IPS-20b (cell line): ENCODE results near the gene ADAMTS2.
"Not testable (repeated sequence)": the region's sequence is repeated elsewhere in the genome, so short reads cannot be mapped to it uniquely, and the experiment has no call there.

ENCODE experiments used
- H3K27ac ChIP-seq: one replicate; pipeline ENCODE4 v1.5.1; 2013; ENCODE audit warnings: low read length
- H3K27me3 ChIP-seq: 2 replicates; pipeline ENCODE4 v1.6.1; 2013; ENCODE audit warnings: mild to moderate bottlenecking, low read length, inconsistent platforms; ENCODE audit not compliant: insufficient read depth
- H3K36me3 ChIP-seq: 2 replicates; pipeline ENCODE4 v1.6.1; 2013; ENCODE audit warnings: low read depth, mild to moderate bottlenecking, inconsistent platforms, low read length, moderate library complexity; ENCODE audit not compliant: insufficient read depth
- H3K4me1 ChIP-seq: 2 replicates; pipeline ENCODE4 v1.6.1; 2013; ENCODE audit warnings: mild to moderate bottlenecking, control low read depth, inconsistent platforms, low read length, moderate library complexity; ENCODE audit not compliant: insufficient read depth
- H3K4me3 ChIP-seq: 2 replicates; pipeline ENCODE4 v1.5.1; 2013; ENCODE audit warnings: mild to moderate bottlenecking, low read length, inconsistent platforms
- H3K9ac ChIP-seq: 2 replicates; pipeline ENCODE4 v1.6.1; 2013; ENCODE audit warnings: low read depth, mild to moderate bottlenecking, inconsistent platforms, low read length, moderate library complexity
- H3K9me3 ChIP-seq: 2 replicates; pipeline ENCODE4 v1.6.1; 2013; ENCODE audit warnings: mild to moderate bottlenecking, low read depth, low read length, inconsistent platforms; ENCODE audit not compliant: insufficient read depth

ADAMTS2 gene

GRCh38 chr5:179111267-179112207 is 233.7 kb downstream of the ADAMTS2 start:
- H3K9me3 ChIP-seq, result peaks cover 68% of the 10 kb centered on the region
- no peaks in the 10 kb centered on the region for H3K4me1 ChIP-seq
- H3K27me3 ChIP-seq, result no peaks in the 10 kb centered on the region
- no peaks in the 10 kb centered on the region for H3K36me3 ChIP-seq
- H3K9ac ChIP-seq, result no peak overlapping the region
- no peak overlapping the region for H3K27ac ChIP-seq
- H3K4me3 ChIP-seq, result no peak overlapping the region

GRCh38 chr5:179110528-179110927 is 234.7 kb downstream of the ADAMTS2 start:
- H3K4me1 ChIP-seq, result no peaks in the 10 kb centered on the region
- peaks cover 58% of the 10 kb centered on the region for H3K9me3 ChIP-seq
- H3K27me3 ChIP-seq, result no peaks in the 10 kb centered on the region

GRCh38 chr5:179101282-179101681 is 244.0 kb downstream of the ADAMTS2 start:
- H3K4me1 ChIP-seq, H3K36me3 ChIP-seq, H3K4me3 ChIP-seq, H3K27ac ChIP-seq, H3K27me3 ChIP-seq, H3K9ac ChIP-seq: not testable (repeated sequence)
- peaks cover 37% of the 10 kb centered on the region for H3K9me3 ChIP-seq

More at GRCh38 chr5:179110528-179110927, 234.7 kb downstream of the ADAMTS2 start:
- Histone ChIP-seq H3K27ac (no peak overlapping the region), H3K36me3 (no peaks in the 10 kb centered on the region), H3K4me3 (no peak overlapping the region), H3K9ac (no peak overlapping the region)

- H3K9ac ChIP-seq, result no peak overlapping the region
- H3K36me3 ChIP-seq, result no peaks in the 10 kb centered on the region
- H3K4me3 ChIP-seq, result no peak overlapping the region
- H3K9me3 ChIP-seq, result peaks cover 94% of the 10 kb centered on the region
- H3K4me1 ChIP-seq, result no peaks in the 10 kb centered on the region
- no peak overlapping the region for H3K27ac ChIP-seq
- no peaks in the 10 kb centered on the region for H3K27me3 ChIP-seq
Measured at GRCh38 chr5:179089502-179089901, 255.8 kb downstream of the ADAMTS2 start.

GRCh38 chr5:179080724-179081123 is 264.5 kb downstream of the ADAMTS2 start:
- no peak overlapping the region for H3K9ac ChIP-seq
- peaks cover 100% of the 10 kb centered on the region for H3K9me3 ChIP-seq
- no peaks in the 10 kb centered on the region for H3K27me3 ChIP-seq
- no peak overlapping the region for H3K27ac ChIP-seq
- no peaks in the 10 kb centered on the region for H3K4me1 ChIP-seq
- H3K4me3 ChIP-seq, result no peak overlapping the region
- peaks cover 20% of the 10 kb centered on the region; the same call in 1 of the 2 replicates for H3K36me3 ChIP-seq

- Histone ChIP-seq H3K4me1 (no peaks in the 10 kb centered on the region), H3K27ac (no peak overlapping the region), H3K27me3 (no peaks in the 10 kb centered on the region), H3K36me3 (peaks cover 20% of the 10 kb centered on the region; the same call in 1 of the 2 replicates), H3K4me3 (0 out of 2 replicates have a peak overlapping the region, but pooled peaks have one; percentile 29), H3K9me3 (peaks cover 98% of the 10 kb centered on the region), H3K9ac (no peak overlapping the region)
Measured at GRCh38 chr5:179079165-179079987, 265.9 kb downstream of the ADAMTS2 start.

GRCh38 chr5:179065703-179066102 is 279.6 kb downstream of the ADAMTS2 start:
- H3K4me1 ChIP-seq, result no peaks in the 10 kb centered on the region
- H3K36me3 ChIP-seq, result no peaks in the 10 kb centered on the region

GRCh38 chr5:179061025-179061424 is 284.2 kb downstream of the ADAMTS2 start:
- Histone ChIP-seq H3K9ac (no peak overlapping the region; the same call in 1 of the 2 replicates), H3K27ac (no peak overlapping the region), H3K4me3 (peak overlapping the region; percentile 54; the same call in 1 of the 2 replicates)

More at GRCh38 chr5:179065703-179066102, 279.6 kb downstream of the ADAMTS2 start:
- peaks cover 81% of the 10 kb centered on the region for H3K9me3 ChIP-seq
- no peak overlapping the region for H3K27ac ChIP-seq
- H3K4me3 ChIP-seq, result no peak overlapping the region; the same call in 1 of the 2 replicates
- H3K27me3 ChIP-seq, result no peaks in the 10 kb centered on the region
- no peak overlapping the region for H3K9ac ChIP-seq

More at GRCh38 chr5:179061025-179061424, 284.2 kb downstream of the ADAMTS2 start:
- no peaks in the 10 kb centered on the region for H3K27me3 ChIP-seq
- H3K9me3 ChIP-seq, result peaks cover 80% of the 10 kb centered on the region
- no peaks in the 10 kb centered on the region for H3K4me1 ChIP-seq
- no peaks in the 10 kb centered on the region for H3K36me3 ChIP-seq
